Raji (cell line): Measurements from ENCODE around the gene LTN1.
A peak's percentile ranks its signal among the peaks of the same experiment; 100 is the strongest.

ENCODE experiments used
- POLR2A ChIP-seq: IDR thresholded peaks from 2 replicates; pipeline ENCODE4 v1.6.1; 2011; ENCODE audit warnings: low read depth, low read length, control low read depth; ENCODE audit not compliant: insufficient read depth

Gene LTN1

DNA sequence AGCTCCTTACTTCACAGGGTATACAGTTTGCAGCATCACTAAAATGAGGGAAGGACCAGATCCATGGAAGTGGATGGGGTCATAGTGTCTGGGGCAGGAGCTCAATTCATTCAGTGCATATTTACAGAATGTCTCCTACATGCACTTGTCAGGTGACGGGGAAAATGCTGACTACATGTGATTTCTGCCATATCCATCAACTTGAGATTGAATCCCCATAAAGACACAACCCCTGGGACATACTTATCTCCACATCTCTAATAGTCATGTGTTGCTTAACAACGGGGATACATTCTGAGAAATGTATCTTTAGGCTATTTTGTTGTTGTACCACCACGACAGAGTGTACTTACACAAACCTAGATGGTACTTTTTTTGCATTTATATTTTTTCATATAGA, 14.5 kb upstream of the LTN1 start:
- TF ChIP-seq POLR2A, result no peak

DNA sequence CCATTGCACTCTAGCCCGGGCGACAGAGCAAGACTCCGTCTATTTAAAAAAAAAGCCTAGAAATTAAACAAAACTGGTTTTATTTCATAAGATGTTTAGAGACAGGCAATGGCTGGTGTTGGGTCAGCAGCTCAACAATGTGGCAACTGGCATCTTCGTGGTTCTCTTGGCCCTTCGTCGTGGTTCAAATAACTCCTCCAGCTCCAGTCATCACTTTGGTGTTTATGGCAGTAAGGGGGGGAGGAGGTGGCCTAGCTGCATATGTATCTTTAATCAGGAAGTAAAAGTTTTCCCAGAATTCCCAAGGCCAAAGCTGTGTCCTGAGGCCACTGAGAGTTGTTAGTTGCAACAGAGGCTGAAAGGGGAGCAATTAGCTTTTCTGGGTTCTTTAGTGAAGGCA, 13.0 kb upstream of the LTN1 start:
- TF ChIP-seq POLR2A, result no peak

DNA sequence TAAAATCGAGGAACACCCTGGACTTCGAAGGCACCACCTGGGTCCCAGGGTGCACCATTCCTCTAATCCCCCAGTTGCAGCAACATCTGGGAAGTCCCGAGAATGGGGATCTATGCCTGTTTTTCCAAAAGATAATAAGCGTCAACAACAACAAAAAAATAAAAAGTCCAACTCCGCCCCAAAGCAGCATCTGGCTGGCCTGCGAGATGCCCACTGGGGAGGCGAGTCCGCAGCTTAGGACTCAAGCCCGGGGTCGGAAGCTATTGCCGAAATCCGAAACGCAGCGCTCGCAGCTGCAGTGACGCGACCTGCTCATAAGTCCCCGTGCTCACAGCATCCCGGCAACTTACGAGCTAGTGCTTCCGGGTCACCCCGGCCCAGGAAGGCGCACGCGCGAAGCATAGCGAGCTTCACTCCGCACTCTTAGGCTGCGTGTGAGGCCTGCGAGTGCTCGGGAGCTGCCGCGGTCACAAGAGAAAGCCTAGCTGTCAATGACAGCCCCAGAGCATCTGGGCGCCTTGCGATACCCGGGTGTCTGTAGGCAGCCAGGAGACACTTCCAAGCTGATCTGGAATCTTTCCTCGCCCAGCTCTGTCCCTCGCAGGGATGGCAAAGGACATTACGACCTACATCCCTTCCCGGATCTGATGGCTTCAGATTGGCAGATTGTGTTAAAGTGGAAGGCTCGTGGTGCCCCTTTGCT, 9.9 kb upstream of the LTN1 start:
- TF ChIP-seq POLR2A, result peak; percentile 100

- TF ChIP-seq POLR2A, result no peak
Observed at GRCh38 chr21:28993293-28993629, 584 bp upstream of the LTN1 start.

DNA sequence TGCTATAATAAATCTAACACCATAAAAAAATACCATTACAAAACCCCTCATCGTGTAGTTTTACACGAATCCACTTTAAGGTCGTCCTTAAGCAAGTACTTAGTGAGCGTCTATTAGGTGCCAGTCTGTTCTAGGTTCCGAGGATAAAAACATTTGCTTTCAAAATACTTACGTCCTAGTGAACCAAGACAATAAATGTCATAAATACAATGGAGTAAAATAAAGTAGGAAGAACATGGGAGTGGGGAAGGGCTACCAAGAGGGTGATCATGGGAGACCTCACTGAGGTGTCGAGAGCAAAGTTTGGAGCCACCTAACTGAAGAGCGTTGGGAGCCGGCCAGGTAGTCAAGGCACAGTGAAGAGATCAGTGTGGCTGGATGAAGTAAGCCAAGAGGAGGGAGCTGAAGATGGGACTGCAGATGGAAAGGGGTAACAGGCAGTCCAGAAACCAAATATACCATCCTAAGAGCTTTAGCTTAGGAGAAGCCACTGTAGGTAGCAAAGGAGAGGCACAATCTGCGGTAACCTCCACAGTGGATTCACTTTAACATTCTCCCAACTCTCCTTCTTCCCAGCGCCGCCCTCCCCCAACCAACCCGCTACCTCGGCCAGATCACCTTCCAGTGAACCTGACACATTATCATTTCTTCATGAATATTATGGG, 684 bp downstream of the LTN1 start:
- TF ChIP-seq POLR2A, result no peak

DNA sequence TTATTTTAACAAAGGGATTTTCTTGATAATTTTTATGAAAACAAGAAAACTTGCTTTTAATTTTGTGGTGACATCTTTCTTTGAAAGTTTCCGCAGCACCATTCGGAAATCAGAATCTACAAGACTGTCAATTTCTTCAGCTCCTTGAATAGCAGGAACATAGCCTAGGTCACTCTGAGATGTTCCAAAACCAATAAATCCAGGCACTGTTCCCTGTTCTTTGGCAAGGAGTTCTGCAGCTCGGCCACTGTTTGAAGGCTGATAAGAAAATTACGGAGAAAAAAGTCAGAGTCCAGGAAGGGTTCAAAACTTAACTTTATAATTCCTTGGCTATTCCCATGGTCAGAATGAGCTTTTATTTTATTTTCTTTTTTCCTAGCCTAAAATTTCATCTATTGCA, 6.0 kb downstream of the LTN1 start:
- TF ChIP-seq POLR2A, result no peak

DNA sequence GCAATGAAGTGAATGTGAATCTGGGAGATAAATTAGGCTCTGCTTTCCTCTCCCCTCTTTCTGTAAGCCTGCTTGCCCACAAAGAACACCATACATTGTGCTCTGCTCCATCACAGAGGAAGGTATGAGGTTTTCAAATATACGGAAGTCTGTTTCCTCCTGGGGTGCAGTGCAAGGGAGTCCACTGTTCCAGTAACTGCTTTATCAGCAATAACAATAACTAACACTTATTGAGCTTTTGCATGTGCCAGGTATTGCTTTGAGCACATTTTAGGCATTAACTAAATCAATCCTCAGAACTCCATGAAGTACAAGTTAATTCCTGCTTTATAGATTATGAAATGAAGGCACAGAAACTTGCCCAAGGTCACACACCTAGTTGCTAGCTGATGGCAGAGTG, 10.0 kb downstream of the LTN1 start:
- no peak for TF ChIP-seq POLR2A

GRCh38 chr21:28979092-28979491, 13.6 kb downstream of the LTN1 start:
- TF ChIP-seq POLR2A, result no peak

DNA sequence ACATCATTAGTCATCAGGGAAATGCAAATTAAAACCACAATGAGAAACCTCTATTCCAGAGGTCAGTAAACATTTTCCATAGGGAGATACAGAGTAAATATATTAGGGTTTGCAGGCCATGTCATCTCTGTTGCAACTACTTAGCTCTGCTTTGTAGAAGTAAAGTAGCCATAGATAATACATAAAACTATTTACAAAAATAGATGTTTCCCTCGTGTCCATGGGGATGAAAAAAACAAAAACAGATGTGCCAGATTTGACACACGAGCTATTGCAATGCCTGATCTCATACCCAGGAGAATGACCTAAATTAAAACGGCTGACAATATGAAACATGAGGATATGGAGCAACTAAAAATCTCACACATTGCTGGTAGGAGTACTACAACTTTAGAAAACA, 17.3 kb downstream of the LTN1 start:
- no peak for TF ChIP-seq POLR2A

DNA sequence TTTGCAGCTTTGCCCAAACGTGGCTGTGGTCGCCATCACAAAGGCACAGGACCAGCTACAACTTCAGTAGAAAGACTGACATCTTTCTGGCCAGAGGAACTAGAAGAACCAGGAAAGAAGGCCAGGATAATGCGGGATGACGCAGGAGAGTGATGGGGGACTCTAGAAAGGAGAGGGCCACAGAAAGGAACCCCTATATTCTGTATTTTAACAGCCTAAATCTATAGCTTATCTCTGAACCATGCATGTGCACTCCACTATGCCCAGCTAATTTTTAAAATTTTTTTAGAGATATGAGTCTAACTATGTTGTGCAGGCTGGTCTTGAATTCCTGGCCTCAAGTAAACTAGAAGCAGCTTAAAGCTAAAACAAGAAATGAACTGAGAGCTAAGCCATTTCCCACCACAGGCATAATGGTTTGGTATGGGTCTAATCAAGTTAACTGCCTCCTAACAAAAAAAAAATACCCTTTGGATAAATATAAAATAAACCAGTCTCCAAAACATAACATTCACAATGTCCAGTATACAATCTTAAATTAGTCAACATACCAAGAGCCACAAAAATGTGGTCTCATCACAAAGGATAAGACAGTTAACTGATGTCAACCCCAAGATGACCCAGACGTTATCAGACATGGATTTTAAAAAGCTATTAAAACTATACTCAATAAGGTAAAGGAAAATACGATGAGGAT, 18.0 kb downstream of the LTN1 start:
- TF ChIP-seq POLR2A, result no peak

GRCh38 chr21:28972398-28972797, 20.3 kb downstream of the LTN1 start:
- TF ChIP-seq POLR2A, result no peak

DNA sequence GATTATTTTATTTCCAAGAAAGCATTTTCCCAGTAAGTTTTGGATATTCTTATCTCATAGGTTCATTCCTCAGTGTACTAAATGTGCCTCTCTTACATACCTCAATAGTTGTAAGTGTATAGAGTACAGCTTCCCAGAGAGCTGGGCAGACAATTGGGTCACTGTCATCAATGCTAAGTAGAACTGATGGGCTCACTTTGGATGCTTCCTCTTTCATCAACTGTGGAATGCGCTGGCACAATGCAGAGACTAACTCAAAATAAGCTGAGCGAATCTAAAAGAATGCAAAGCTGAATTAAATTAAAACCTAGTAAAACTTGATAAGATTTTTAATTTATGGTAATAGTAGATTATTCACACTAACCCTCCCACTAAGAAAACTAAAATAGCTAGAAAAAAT, 21.5 kb downstream of the LTN1 start:
- TF ChIP-seq POLR2A, result no peak

DNA sequence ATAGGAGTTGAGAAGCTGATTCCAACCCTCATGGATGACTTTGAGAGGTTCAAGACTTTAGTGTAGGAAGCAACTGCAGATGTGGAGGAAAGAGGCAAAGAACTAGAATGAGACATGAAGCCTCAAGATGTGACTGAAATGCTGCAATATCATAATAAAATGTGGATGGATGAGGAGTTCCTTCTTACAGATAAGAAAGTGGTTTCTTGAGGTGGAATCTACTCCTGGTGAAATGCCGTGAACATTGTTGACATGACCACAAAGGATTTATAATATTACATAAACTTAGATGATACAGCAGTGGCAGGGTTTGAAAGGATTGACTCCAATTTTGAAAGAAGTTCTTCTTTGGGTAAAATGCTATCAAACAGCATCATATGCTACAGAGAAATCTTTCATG, 28.8 kb downstream of the LTN1 start:
- no peak for TF ChIP-seq POLR2A

DNA sequence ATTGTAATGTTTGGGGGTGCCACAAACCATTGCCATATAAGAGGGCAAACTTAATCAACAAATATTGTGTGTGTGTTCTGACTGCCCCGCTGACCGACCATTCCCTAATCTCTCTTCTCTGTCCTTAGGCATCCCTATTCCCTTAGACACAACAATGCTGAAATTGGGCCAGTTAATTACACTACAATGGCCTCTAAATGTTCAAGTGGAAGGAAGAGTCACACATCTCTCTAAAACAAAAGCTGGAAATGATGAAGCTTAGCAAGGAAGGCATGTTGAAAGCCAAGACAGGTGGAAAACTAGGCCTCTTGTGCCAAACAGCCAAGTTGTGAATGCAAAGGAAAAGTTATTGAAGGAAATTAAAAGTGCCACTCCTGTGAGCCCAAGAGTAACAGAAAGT, 30.2 kb downstream of the LTN1 start:
- TF ChIP-seq POLR2A, result no peak

GRCh38 chr21:28961927-28962326, 30.8 kb downstream of the LTN1 start:
- TF ChIP-seq POLR2A, result no peak

DNA sequence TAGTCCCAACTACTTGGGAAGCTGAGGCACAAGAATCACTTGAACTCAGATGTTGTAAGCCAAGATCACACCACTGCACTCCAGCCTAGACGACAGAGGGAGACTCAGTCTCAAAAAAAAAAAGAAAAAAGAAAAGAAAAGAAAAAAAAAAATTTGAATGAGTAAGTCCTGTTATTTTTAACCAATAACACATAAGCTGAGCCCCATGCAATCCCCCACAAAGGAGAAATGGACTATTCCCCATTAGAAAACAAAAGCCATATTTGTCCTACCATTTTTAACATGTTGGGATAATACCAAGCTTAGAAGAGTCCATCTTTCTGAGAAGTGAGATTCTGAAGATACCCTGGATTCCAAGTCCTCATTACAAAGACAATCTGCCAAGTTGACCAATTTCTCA, 32.4 kb downstream of the LTN1 start:
- no peak for TF ChIP-seq POLR2A
